HFF-Myc (cell line): Measurements from ENCODE around the gene HLA-DOA.

Experiments
- DNase-seq: peaks from one replicate; pipeline ENCODE4 v3.0.0-alpha.2; 2011; ENCODE audit warnings: low read depth; ENCODE audit errors: extremely low read depth
- H3K4me3 ChIP-seq: replicated peaks from 2 replicates; pipeline ENCODE4 v1.5.1; 2011; ENCODE audit warnings: low read depth, mild to moderate bottlenecking, control low read depth, low read length
- TF ChIP-seq, protein P1 (sequence below): IDR thresholded peaks from 2 replicates; pipeline ENCODE4 v1.5.1; 2012; ENCODE audit warnings: mild to moderate bottlenecking, low read depth, low read length, control low read depth; ENCODE audit errors: missing control alignments

HLA-DOA gene

DNA sequence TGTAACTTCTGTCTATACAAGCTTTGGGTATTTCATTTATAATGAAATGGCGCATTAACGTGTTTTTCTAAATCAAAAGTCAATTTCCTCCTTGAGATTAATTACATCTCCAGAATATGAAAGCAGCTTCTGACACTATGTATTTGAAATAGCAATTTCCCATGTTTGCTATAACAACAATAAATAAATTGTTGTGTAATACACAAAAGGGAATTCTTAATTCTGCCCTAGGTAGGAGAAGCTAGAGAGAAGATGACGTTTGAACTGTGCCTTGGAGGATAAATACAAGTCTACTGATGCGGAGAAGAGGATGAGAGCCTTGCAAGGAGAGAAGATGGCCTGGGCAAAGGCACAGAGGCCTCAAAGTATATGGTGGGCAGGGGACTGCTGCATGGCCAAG is 7.6 kb upstream of the HLA-DOA start:
- H3K4me3 ChIP-seq, result no peak overlapping the region
- no peak for DNase-seq
- TF ChIP-seq, protein P1, sequence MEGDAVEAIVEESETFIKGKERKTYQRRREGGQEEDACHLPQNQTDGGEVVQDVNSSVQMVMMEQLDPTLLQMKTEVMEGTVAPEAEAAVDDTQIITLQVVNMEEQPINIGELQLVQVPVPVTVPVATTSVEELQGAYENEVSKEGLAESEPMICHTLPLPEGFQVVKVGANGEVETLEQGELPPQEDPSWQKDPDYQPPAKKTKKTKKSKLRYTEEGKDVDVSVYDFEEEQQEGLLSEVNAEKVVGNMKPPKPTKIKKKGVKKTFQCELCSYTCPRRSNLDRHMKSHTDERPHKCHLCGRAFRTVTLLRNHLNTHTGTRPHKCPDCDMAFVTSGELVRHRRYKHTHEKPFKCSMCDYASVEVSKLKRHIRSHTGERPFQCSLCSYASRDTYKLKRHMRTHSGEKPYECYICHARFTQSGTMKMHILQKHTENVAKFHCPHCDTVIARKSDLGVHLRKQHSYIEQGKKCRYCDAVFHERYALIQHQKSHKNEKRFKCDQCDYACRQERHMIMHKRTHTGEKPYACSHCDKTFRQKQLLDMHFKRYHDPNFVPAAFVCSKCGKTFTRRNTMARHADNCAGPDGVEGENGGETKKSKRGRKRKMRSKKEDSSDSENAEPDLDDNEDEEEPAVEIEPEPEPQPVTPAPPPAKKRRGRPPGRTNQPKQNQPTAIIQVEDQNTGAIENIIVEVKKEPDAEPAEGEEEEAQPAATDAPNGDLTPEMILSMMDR, result no peak

- no peak for DNase-seq
- TF ChIP-seq, protein P1, result no peak
- no peak overlapping the region for H3K4me3 ChIP-seq
These were observed 6.4 kb upstream of the HLA-DOA start for GRCh38 chr6:33015798-33016197.

- TF ChIP-seq, protein P1, result peak; percentile 38
- H3K4me3 ChIP-seq, result no peak overlapping the region
- peak; percentile 76 for DNase-seq
These were observed 5.6 kb upstream of the HLA-DOA start for GRCh38 chr6:33014841-33015634.

DNA sequence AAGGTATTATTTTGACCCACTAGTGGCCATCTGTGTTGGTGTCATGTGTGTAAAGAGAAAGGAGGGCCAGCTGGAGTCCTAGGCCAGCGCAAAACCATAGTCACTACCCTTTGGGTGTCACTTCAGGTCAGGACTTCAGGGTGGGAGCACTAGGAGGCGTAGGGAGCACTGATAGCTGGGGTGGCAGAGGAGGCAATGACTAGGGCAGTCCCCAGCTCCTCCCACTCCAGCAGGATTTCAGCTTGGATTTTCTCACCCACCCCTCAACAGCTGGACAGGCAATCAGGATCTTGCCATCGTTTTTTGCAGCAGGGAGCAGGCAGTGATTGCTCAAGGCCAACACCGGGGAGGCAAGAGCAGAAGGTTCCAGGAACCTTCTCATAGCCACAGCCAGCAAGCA is 4.2 kb upstream of the HLA-DOA start:
- H3K4me3 ChIP-seq, result no peak overlapping the region
- DNase-seq, result no peak
- TF ChIP-seq, protein P1, result no peak

GRCh38 chr6:33010356-33010755 is 965 bp upstream of the HLA-DOA start:
- DNase-seq, result no peak
- TF ChIP-seq, protein P1, result no peak
- no peak overlapping the region for H3K4me3 ChIP-seq

DNA sequence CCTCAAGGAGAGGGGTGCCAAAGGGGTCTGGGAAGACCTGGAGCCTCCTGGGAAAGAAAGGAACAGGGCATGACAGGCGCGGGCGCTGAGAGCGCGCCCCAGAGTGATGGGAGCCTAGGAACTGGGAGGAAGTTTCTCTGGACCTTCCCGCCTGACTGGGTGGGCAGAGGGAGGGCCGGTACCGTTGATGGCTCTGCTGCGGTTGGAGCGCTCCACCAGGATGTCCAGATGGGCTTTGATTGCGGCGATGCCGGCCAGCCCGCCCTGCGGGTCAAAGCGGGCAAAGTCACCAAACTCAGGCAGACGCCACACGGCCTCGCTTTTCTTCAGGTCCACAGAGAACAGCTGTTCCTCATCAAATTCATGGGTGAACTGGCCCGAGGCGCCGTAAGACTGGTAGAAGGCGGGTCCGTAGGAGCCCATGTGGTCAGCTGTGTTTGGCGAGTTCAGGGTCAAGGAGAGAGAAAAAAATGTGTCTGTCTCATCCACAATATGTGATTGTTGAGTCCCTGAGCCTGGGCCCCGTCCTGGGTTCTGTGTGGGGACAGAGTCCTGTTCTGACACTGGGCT is 1.5 kb downstream of the HLA-DOA start:
- H3K4me3 ChIP-seq, result no peak overlapping the region
- DNase-seq, result no peak
- TF ChIP-seq, protein P1, result no peak

DNA sequence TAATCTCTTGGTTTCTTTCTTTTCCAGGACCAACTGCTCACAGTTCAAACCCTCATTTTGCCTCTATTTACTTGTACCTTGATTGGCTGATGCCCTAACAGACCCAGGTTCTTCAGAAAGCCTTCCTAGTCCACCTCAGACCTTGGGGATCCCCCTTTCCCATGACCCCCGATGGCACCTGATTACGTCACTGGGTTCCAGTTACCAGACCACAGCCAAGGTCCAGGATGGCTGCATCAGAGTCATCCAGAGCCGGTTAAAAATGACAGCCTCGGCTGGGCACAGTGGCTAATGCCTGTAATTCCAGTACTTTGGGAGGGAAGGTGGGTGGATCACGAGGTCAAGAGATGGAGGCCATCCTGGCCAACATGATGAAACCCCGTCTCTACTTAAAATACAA is 4.5 kb downstream of the HLA-DOA start:
- TF ChIP-seq, protein P1, result no peak
- no peak overlapping the region for H3K4me3 ChIP-seq
- DNase-seq, result no peak
